ENCODE results near the gene PKIG.

The PKIG gene

GRCh38 chr20:44622501-44623270, 40.3 kb downstream of the PKIG start:
- Histone ChIP-seq H3K27ac (no peak overlapping the region), H3K27me3 (no peaks in the 10 kb centered on the region), H3K36me3 (peaks cover 23 to 51% (median 32%) of the 10 kb centered on the region in 3 donors), H3K9me3 (no peaks in the 10 kb centered on the region), H3K4me3 (no peak overlapping the region), H3K4me1 (peaks cover 0 to 8% (median 2%) of the 10 kb centered on the region in 4 donors)
- DNase-seq, result no peak
- TF ChIP-seq CTCF (IDR thresholded peaks at IDR 0.05), result no peak
- intact Hi-C loops (cut with DNase I; ENCODE audit: low total_unique reads), result loop anchor here (5.0 kb wide), 1 partner anchor 235 kb away; no protein-coding TSS in a partner anchor

GRCh38 chr20:44624152-44624551, 41.8 kb downstream of the PKIG start:
- H3K9me3 ChIP-seq, result no peaks in the 10 kb centered on the region
- no peak for TF ChIP-seq CTCF (IDR thresholded peaks at IDR 0.05)
- intact Hi-C loops (cut with DNase I; ENCODE audit: low total_unique reads), result loop anchor here (5.0 kb wide), 1 partner anchor 237 kb away; no protein-coding TSS in a partner anchor
- no peaks in the 10 kb centered on the region for H3K27me3 ChIP-seq
- no peak overlapping the region for H3K27ac ChIP-seq
- H3K4me3 ChIP-seq, result no peak overlapping the region
- peaks cover 10 to 36% (median 18%) of the 10 kb centered on the region in 3 donors for H3K36me3 ChIP-seq
- peaks cover 0 to 8% (median 0%) of the 10 kb centered on the region in 4 donors for H3K4me1 ChIP-seq
- no peak for DNase-seq

DNA sequence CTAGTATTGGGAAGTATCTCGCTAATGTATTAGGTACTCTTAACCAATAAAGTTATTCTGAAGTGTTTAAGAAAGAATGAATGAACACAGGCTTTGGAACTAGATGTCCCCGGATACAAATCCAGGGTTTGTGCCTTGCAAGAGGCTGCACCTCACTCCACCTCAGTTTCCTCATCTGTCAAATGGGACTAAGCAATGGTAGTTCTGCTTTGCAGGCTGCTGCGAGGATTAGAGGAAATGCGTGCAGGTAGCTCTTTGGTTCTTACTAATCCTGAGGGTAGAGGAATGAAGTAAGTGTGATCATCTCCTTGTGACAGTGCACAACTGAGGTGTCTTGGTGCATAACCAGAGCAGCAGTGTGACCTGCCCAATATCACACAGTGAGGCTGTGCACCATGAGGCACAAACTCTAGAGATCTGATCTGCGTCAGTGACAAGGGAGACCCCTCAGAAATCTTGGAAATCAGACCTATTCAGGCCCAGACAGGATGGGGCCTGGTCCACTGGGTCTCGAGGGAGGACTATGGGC, 42.4 kb downstream of the PKIG start:
- no peak for DNase-seq
- Histone ChIP-seq H3K4me3 (no peak overlapping the region), H3K9me3 (no peaks in the 10 kb centered on the region), H3K27me3 (no peaks in the 10 kb centered on the region), H3K36me3 (peaks cover 4 to 30% (median 11%) of the 10 kb centered on the region in 3 donors), H3K27ac (no peak overlapping the region), H3K4me1 (peaks cover 0 to 8% (median 0%) of the 10 kb centered on the region in 4 donors)
- TF ChIP-seq CTCF (IDR thresholded peaks at IDR 0.05), result no peak
- intact Hi-C loops (cut with DNase I; ENCODE audit: low total_unique reads), result loop anchor here (5.0 kb wide), 1 partner anchor 238 kb away; no protein-coding TSS in a partner anchor

- TF ChIP-seq CTCF (IDR thresholded peaks at IDR 0.05), result no peak
- H3K4me1 ChIP-seq, result peaks cover 0 to 8% (median 0%) of the 10 kb centered on the region in 4 donors
- no peaks in the 10 kb centered on the region for H3K27me3 ChIP-seq
- no peak for DNase-seq
- H3K4me3 ChIP-seq, result no peak overlapping the region
- peaks cover 0 to 24% (median 6%) of the 10 kb centered on the region in 3 donors for H3K36me3 ChIP-seq
- no peak overlapping the region for H3K27ac ChIP-seq
- intact Hi-C loops (cut with DNase I; ENCODE audit: low total_unique reads), result no loop called here
- no peaks in the 10 kb centered on the region for H3K9me3 ChIP-seq
Measured at GRCh38 chr20:44625361-44625760, 43.0 kb downstream of the PKIG start.

GRCh38 chr20:44626278-44626677, 43.9 kb downstream of the PKIG start:
- H3K4me1 ChIP-seq, result peaks cover 0 to 7% (median 0%) of the 10 kb centered on the region in 4 donors
- no peaks in the 10 kb centered on the region for H3K9me3 ChIP-seq
- TF ChIP-seq CTCF (IDR thresholded peaks at IDR 0.05), result no peak
- no peaks in the 10 kb centered on the region for H3K27me3 ChIP-seq
- H3K36me3 ChIP-seq, result peaks cover 0 to 16% (median 0%) of the 10 kb centered on the region in 3 donors
- DNase-seq, result no peak
- intact Hi-C loops (cut with DNase I; ENCODE audit: low total_unique reads), result no loop called here
- no peak overlapping the region for H3K27ac ChIP-seq
- no peak overlapping the region for H3K4me3 ChIP-seq

All from tibial artery (tissue), 4 donors.